Activated T-cell treated with anti-CD3 and anti-CD28 coated beads for 24 hours (primary cell): ENCODE results near the gene PCYOX1L.

Source experiments
- DNase-seq: peaks from one replicate; pipeline ENCODE4 v3.0.0-alpha.2; 2020; ENCODE audit warnings: low read depth

The PCYOX1L gene, protein sequence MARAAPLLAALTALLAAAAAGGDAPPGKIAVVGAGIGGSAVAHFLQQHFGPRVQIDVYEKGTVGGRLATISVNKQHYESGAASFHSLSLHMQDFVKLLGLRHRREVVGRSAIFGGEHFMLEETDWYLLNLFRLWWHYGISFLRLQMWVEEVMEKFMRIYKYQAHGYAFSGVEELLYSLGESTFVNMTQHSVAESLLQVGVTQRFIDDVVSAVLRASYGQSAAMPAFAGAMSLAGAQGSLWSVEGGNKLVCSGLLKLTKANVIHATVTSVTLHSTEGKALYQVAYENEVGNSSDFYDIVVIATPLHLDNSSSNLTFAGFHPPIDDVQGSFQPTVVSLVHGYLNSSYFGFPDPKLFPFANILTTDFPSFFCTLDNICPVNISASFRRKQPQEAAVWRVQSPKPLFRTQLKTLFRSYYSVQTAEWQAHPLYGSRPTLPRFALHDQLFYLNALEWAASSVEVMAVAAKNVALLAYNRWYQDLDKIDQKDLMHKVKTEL

DNA sequence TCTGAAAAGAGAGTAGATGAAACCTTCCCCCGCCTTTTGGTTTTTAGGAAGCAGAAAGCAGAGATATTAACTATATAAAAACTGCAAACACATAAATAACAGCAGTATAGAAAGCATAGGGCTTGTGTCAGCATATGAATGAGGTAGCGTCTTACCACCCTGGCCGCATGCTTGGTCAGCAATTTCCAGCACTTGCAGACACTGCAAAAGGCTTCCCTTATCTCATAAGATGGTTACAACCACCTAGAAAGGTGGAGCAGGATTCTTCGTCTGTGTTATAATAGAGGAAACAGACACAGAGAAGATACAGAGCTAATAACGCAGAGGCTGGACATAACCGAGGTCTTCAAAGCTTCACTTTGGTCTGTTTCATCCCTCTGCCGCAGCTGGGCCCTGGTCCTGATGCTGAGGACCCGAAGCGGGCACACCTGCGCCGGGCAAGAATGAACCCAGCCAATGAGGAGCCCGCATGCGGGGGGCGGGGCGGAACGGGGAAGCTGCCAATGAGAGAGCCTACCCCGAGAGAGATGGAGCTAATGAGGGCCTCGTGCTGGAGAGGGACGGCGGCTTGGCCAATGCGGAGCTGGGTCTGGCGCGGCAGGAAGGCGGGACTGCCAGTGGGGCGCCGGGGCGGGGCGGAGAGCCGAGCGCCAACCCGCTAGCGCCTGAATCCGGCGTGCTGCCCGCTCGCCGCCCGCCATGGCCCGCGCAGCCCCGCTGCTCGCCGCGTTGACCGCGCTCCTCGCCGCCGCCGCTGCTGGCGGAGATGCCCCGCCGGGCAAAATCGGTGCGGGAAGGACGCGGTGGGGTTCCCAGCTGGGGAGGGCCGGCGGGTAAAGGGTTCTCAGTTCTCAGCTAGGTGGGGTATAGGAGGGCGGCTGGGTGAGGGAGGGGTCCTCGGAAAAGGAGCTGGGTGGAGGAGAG, at the start of gene PCYOX1L:
TSS of gene PCYOX1L (plus strand) at position 677 of the 924 bp plus-strand sequence. CDS start at position 700, 23 bp downstream.
- peak; percentile 96 for DNase-seq

DNA sequence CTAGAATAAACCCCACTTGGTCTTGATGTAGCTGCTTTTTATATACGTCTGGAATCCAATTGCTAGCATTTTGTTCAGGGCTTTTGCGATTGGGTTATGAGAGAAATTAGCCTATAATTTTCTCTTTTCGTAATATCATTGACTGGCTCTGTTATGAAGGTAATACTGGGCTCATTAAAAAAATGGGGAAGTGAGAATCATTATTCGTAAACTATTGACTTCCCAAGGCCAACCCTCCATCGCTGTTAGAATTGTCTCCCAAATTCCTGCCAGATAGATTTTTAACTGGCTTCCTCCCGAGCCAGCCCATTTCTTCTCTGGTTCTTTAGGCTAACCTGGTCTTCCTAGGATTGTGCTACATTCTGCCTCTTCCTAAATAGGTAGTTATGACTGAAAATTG, 48.5 kb upstream of the PCYOX1L start:
- DNase-seq = no peak

DNA sequence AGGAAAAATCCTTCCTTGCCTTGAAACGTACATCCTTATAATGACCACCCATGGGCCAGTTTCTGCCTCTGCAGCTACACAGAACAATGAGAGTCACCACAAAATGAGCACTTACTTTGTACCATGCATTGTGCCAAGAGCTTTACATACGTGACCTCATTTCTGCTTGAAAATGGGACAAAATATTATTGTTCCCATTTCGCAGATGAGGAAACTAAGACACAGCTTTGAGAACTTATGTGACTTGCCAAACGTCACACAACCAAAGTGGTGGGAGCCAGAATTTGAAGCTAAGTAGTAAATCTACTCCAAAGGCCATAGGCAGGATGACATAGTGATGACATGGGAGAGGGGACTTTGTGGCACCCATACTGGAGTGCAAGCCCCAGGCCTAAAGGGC, 47.4 kb upstream of the PCYOX1L start:
- DNase-seq = no peak

DNA sequence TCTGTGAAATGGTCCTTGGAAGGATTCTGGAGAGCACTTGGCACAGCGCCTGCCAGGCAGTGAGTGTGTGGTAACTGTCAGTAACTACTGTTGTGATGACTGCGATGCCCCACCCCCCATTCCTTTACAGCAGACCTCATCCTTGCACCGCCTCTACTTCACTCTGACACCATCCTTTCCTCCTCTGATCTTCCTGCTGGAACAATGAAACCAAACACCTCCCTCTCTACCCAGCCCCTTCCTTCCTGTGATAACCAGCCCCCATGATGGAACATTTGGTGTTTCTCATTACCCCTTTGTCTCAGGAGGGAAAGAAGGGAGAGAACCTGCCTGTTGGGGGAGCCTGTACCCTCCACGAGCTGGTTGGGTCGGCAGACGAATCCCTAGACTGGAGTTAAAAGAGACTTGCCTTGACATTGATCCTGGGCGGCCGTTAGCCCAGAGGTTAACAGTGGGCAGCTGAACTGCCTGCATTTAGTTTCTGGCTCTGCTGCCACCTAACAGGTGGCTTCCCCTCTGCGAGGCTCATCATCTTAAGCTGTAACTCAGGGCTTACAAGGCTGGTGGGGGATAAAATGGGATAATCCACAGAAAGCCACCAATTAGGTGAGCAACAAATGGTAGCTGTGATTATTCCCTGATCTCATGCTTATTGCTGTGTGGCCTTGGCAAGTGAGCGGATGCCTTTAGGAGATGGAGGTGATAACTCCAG, 46.7 kb upstream of the PCYOX1L start:
- DNase-seq = no peak

DNA sequence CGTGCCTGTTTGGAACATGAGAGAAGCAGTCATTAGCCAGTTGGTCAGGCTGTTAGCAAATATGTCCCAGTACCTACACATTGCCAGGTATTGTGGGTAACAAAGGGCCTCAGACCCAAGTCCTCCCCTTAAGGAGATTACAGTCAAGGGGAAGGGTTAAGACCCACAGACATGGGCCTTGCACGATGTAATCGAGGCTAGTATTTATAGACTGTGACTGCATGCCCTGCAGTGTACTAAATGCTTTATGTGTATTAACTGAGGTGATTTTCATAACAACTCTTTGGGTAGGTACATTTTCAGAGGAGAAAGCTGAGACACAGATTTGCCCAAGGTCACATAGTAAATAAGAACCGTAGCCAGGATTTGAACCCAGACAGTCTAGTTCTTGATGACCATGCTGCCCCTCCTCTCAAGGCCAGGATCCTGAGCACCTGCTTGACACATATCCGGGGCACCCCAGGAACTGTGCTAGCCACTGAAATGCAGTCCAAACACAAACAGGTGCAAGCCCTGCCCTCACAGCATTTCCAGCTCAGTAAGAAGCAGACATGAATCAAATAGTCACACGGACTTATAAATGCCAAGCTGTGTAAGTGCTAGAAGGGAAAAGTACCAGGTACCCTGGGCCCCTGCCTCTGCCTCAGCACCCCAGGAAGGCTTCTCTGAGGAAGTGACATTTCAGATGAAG, 44.5 kb upstream of the PCYOX1L start:
- no peak for DNase-seq

DNA sequence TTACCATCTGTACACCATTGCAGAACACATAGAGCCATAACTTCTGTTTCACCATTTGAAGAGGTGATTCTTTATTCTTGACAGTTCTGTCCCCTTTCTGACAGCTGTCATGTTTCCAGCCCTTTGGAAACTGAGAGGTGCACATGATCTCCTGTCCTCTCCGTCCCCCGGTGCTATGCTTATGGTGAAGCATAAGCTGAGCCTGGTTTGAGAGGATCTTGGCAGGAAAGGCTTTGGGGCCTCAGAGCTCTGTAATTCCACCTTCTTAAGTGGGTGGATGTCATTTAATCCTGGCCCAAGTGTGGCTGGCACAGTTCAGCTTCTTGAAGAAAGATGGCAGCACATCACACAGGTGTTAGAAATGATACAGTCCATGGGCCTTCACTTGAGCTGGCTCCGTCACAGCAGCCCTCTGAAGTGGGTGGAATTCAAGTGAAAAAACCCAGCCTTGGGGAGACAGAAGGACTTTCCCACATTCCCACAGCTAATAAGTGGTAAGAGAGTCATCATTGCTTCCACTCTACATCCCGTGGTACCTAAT, 43.2 kb upstream of the PCYOX1L start:
- no peak for DNase-seq

DNA sequence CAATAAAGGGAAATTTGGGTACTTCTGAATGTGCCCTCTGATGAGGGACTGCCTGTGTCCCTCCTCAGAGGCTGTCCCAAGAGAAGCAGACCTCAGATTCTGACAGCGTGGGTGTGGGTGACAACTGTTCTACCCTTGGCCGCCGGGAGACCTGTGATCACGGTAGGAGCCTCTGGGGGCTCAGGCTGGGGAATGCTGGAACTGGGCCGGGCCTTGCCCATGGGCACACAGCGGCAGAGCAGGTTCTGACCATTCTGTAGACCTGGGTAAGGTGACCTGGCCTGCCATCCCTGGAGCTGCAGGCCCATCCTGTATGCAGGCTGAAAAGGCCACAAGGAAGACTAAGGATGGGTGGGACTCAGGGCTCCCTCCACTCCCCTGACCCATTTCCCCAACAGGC, 42.1 kb upstream of the PCYOX1L start:
- no peak for DNase-seq

DNA sequence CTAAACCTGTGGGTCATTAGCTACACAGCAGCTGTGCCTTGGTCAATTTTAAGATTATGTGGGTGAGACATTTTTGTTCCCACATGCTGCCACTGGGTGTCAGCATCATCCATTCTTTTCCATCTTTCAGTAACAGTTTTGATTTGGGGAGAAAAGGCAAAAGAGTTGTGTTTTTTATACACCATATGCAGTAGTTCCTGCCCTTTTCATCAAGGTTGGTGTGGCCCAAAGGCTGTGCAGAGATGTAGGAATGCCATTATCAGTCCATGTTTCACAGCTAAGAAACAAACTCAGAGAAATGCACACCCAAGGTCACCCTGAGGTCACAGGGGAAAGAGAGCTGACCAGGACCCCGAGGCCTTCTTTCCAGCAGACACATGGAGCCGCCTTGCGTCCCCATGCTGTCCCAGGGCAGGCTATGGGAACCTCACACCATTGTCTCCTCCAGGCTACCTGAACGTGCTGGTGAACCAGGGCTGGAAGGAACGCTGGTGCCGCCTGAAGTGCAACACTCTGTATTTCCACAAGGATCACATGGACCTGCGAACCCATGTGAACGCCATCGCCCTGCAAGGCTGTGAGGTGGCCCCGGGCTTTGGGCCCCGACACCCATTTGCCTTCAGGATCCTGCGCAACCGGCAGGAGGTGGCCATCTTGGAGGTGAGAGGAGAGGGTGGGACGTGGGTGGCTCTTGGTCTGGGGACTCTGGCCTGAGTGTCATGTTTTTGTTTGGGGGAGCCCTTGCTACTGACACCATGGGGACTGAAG, 40.4 kb upstream of the PCYOX1L start:
- peak; percentile 18 for DNase-seq

DNA sequence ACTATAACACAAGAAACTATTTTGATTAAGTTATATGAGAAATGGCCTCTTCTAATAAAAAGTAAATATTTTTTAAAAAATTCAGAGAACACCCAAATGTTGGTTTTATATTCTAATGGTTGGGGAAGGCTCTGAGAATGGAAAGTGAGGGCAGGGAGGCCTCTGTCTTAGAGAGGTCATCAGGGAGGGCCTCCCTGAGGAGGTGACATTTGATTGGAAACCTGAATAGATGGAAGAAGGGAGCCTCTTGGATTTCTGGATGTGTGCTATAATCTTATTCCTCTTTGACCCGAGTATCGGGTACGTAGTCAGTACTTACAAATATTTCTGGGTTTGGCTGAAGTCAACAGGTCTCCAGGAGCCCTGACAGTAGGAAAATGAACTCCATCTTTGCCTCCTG, 38.7 kb upstream of the PCYOX1L start:
- DNase-seq = no peak

DNA sequence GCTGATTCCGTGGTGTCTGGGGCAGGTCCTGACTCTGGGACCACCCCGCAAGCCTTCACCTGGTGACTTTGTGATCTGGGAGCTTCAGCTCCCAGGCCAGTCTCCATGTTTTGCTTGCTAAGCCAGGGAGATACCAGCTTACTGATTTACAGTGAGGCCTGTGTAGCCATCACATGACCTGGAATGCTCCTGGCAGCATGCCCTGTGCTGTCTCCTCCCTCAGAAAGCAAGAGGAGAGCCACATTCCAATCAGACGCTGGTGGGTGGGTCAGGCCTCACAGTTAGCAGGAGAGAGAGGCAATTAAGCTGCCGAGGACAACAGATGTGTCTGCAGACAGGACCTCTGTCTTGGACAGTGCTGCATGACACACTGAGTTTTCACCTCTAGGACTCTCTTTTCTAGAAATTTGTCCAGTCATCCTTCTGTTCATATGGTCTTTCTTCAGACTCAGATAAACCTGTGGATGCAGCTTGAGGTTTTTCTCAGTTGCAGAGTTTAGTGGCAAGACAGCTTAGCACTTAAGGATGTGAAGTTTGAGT, 37.0 kb upstream of the PCYOX1L start:
- DNase-seq = no peak

DNA sequence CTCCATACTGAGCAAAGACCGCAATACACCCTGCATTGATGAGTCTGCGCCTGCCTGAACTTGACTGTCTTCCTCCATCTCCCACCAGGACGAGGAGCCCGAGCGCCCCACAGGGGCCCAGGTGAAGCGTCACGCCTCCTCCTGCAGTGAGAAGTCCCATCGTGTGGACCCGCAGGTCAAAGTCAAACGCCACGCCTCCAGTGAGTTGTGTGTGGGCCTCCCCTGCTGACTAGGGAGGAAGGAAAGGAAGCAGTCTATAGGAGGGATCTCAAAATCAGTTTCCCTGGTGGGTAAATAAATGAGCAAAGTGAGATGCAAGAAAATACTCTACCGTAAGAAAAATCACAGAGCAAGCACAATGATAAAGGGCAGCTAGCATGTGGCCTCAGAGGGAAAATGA, 35.3 kb upstream of the PCYOX1L start:
- no peak for DNase-seq

DNA sequence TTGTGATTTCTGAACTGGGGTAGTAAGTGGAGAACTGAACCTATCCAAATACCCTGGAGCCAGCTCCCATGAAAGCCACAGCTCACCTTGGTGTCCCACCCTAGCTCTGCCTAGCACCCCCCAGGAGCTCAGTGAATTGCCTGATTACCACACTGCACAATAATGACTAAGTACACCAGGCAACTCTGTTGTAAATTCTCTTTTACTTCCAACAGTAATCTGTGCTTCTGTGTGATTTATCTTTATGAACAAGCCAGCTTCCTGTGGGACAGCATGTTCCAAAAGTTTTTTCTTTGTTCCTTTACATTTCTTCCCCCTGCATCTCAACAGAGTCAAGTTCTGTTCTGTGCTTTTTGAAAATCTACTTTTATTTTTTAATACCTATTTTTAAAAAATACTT, 34.6 kb upstream of the PCYOX1L start:
- DNase-seq = no peak

DNA sequence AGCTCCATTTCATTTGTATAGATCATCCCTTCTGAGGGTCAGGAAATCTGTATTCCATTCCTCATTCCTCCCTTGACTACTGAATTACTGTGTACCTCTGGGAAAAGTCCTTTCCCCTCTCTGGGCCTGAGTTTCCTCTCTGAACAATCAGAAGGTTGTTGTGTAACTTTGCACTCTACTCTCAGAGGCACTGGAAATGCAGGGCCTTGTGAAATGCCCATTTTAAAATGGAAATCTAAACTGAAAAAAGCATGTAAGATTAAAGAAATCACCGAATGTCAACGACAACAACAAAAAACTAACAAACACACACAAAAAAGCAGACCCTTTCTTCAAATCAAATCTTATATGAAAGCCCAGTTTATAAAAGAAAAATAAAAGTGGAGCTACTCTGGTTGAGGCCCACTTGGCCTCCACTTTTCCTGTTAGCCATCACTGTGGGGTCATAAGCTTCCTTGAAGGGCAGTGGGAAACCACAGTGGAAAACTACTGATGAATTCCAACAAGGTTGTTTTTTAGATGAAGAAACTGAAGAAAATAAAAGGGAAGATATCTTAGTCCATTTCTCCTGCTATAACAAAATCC, 34.1 kb upstream of the PCYOX1L start:
- no peak for DNase-seq

DNA sequence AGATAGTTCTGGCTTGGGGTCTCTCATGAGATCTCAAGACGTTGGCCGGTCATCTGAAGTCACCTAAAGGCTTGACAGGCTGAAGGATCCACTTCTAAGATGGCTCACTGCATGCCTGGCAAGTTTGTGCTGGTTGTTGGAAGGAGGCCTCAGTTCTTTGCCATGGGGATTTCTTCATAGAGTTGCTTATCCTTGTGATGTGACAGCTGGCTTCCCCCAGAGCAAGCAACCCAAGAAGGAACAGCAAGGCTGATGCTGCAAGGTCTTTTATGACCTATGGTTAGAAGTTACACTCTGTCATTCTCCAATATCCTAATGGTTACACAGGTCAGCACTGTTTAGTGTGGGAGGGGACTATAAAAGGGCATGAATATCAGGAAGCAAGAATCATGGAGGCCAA, 33.2 kb upstream of the PCYOX1L start:
- DNase-seq = no peak

DNA sequence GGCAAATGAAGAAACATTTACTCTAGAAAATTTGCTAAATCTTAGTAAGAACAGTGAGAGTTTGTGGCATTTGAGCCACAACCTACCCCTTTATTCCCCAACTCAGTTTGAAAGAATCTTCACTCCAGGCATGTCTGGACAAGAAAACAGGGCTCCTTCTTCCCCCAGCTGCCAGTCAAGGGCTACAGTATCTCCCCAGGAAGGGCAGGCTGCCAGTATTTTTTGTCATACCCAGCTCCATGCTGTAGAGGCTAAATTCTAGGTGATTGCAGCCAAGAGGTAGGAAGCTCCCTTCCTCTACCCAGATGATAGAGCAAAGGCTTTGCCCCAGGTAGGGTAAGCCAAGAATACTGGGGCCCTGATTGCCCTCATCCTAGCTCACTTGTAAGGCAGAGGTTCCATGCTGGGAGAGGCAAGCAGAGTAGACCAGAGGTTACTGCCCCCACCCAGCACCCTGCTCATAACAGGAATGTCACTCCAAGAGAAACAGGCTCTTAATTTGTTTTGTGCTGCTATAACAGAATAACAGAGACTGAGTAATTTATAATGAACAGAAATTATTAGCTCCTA, 32.6 kb upstream of the PCYOX1L start:
- DNase-seq = no peak

DNA sequence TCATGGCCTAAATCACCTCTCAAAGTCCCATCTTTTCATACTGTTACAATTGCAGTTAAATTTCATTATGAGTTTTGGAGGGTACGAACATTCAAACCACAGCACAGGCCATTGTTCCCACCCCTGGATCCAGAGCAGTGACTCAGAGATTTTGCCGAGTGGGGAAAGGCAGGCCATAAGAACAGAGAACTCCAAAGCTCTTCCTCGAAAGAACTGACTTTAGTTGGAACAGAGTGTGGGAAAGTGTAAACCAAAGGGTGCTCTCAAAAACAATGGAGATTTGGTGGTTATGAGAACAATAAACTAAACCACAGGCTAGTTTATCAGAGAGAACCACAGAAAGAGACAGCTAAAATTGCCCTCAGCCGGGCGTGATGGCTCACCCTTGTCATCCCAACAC, 32.0 kb upstream of the PCYOX1L start:
- no peak for DNase-seq

DNA sequence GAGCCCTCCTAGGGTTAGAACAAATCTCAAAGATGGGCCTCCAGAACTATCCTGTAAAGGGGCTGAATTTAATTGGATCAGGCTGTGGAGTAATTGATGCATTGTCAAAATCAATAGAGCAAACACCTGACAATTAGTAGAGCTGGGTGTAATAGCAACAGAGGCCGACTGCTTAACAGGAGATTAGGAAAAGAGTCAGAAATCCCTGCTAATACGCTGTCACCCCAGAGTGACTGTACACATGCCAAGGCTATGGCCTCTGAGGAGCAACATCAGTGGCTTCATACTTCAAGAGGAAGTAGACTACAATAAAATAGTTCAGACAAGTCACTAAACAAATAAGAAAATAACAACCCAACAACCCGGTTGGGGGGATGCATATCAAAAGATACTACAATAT, 31.2 kb upstream of the PCYOX1L start:
- DNase-seq = no peak

DNA sequence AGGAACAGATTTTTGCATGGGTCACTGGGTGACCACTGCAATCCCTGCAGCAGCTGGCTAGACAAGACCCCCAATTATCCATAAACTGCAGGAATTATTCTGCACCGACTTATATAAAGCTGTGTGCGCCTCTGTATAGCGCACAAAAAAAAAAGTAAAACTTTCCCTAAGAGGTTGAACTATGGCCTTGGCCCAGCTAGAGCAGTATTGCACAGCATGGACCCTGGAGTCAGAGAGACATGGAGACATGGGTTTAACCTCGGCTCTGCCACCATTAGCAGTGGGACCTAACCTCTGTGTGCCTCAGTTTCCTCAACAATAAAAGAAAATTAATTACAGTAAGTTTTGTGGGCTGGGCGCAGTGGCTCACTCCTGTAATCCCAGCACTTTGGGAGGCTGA, 29.7 kb upstream of the PCYOX1L start:
- no peak for DNase-seq

DNA sequence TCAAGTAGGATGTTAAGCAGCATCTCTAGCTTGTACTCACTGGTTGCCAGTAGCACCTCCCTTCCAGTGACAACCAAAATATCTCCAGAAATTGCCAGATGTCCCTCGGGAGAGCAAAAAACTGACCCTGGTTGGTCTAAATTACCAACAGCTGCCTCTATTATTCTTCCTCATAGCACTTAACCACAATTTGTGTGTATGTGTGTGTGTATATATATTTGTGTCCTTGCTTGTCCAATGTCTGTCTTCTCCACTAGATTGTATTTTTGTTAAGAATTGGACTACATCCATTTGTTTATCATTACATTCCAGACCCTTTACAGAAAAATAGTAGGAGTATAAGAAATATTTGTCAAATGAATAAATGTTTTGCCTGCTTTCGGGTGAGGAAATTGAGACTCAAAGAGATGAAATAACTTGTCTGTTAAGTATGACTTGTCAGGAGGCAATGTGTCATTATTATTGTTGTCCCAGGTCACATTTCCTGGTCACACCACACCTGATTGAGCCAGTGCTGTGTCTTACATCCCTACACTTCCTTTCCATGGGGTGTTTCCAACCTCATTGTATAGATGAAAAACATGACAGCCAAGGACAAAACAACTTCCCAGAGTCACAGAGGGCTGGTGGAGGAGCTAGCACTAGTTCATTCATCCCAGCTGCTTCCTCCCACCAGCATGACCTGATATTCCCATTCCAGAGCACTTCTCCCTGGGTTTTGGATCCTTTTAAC, 24.0 kb upstream of the PCYOX1L start:
- no peak for DNase-seq
